ENCODE measurements around the gene ACTMAP. TPM values are rescaled to one million over a fixed set of nuclear protein-coding genes. Genes with fewer than 3 reads are reported as not detected.

Gene ACTMAP
- total and polyA plus RNA-seq, 2 of the 13 experiments (the other 11 are each of a cell fraction or from before 2014, with no cell fraction given): 2.2 to 7.9 TPM

DNA sequence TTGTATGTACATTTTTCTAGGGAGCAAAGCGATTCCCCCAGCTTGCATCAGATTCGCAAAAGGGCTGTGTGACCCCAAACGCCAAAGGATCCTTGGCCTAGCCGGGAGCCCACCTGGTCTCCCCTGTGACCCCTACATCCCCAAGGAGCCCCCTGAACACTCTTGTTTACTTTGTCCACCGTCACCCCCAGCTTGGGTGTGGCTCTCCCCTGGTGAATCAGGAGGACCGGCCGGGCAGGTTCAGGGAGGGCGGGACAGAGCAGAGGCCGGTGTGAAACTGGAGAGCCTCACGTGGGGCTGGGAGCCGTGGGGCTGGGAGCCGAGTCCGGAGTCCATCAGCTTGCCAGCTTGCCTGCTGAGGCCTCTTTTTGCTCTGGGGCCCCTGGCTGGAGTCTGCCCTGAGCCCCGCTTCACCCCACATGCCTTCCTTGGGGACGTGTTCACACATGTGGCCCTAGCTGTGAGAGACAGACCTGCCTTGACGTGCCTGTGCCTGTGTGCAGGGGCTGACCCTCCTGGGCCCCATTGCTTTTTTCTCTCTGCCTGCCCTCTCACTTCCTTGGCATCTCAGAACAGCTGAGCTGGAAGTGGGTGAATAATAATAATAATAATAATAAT lies 31.4 kb downstream of the ACTMAP start (continued):
- TF ChIP-seq, protein P1, sequence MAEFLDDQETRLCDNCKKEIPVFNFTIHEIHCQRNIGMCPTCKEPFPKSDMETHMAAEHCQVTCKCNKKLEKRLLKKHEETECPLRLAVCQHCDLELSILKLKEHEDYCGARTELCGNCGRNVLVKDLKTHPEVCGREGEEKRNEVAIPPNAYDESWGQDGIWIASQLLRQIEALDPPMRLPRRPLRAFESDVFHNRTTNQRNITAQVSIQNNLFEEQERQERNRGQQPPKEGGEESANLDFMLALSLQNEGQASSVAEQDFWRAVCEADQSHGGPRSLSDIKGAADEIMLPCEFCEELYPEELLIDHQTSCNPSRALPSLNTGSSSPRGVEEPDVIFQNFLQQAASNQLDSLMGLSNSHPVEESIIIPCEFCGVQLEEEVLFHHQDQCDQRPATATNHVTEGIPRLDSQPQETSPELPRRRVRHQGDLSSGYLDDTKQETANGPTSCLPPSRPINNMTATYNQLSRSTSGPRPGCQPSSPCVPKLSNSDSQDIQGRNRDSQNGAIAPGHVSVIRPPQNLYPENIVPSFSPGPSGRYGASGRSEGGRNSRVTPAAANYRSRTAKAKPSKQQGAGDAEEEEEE (CRISPR knock-in tag; IDR thresholded peaks at IDR 0.05; ENCODE audit: borderline replicate concordance): no peak
- TF ChIP-seq ZNF850 (CRISPR knock-in tag; conservative IDR thresholded peaks at IDR 0.05): no peak
- no peak for TF ChIP-seq PAF1 (CRISPR knock-in tag; IDR thresholded peaks at IDR 0.05)
- 0 out of 2 replicates have a peak, but pooled peaks have one; percentile 48 for TF ChIP-seq RAD21 (CRISPR knock-in tag; IDR thresholded peaks at IDR 0.05)
- TF ChIP-seq FOXM1 (CRISPR knock-in tag; IDR thresholded peaks at IDR 0.05): no peak
- TF ChIP-seq, protein P2, sequence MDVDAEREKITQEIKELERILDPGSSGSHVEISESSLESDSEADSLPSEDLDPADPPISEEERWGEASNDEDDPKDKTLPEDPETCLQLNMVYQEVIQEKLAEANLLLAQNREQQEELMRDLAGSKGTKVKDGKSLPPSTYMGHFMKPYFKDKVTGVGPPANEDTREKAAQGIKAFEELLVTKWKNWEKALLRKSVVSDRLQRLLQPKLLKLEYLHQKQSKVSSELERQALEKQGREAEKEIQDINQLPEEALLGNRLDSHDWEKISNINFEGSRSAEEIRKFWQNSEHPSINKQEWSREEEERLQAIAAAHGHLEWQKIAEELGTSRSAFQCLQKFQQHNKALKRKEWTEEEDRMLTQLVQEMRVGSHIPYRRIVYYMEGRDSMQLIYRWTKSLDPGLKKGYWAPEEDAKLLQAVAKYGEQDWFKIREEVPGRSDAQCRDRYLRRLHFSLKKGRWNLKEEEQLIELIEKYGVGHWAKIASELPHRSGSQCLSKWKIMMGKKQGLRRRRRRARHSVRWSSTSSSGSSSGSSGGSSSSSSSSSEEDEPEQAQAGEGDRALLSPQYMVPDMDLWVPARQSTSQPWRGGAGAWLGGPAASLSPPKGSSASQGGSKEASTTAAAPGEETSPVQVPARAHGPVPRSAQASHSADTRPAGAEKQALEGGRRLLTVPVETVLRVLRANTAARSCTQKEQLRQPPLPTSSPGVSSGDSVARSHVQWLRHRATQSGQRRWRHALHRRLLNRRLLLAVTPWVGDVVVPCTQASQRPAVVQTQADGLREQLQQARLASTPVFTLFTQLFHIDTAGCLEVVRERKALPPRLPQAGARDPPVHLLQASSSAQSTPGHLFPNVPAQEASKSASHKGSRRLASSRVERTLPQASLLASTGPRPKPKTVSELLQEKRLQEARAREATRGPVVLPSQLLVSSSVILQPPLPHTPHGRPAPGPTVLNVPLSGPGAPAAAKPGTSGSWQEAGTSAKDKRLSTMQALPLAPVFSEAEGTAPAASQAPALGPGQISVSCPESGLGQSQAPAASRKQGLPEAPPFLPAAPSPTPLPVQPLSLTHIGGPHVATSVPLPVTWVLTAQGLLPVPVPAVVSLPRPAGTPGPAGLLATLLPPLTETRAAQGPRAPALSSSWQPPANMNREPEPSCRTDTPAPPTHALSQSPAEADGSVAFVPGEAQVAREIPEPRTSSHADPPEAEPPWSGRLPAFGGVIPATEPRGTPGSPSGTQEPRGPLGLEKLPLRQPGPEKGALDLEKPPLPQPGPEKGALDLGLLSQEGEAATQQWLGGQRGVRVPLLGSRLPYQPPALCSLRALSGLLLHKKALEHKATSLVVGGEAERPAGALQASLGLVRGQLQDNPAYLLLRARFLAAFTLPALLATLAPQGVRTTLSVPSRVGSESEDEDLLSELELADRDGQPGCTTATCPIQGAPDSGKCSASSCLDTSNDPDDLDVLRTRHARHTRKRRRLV (CRISPR knock-in tag; IDR thresholded peaks at IDR 0.05): 0 out of 2 replicates have a peak, but pooled peaks have one; percentile 46
- TF ChIP-seq, protein P3, sequence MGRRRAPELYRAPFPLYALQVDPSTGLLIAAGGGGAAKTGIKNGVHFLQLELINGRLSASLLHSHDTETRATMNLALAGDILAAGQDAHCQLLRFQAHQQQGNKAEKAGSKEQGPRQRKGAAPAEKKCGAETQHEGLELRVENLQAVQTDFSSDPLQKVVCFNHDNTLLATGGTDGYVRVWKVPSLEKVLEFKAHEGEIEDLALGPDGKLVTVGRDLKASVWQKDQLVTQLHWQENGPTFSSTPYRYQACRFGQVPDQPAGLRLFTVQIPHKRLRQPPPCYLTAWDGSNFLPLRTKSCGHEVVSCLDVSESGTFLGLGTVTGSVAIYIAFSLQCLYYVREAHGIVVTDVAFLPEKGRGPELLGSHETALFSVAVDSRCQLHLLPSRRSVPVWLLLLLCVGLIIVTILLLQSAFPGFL (CRISPR knock-in tag; IDR thresholded peaks at IDR 0.05): no peak
- TF ChIP-seq, protein P4, sequence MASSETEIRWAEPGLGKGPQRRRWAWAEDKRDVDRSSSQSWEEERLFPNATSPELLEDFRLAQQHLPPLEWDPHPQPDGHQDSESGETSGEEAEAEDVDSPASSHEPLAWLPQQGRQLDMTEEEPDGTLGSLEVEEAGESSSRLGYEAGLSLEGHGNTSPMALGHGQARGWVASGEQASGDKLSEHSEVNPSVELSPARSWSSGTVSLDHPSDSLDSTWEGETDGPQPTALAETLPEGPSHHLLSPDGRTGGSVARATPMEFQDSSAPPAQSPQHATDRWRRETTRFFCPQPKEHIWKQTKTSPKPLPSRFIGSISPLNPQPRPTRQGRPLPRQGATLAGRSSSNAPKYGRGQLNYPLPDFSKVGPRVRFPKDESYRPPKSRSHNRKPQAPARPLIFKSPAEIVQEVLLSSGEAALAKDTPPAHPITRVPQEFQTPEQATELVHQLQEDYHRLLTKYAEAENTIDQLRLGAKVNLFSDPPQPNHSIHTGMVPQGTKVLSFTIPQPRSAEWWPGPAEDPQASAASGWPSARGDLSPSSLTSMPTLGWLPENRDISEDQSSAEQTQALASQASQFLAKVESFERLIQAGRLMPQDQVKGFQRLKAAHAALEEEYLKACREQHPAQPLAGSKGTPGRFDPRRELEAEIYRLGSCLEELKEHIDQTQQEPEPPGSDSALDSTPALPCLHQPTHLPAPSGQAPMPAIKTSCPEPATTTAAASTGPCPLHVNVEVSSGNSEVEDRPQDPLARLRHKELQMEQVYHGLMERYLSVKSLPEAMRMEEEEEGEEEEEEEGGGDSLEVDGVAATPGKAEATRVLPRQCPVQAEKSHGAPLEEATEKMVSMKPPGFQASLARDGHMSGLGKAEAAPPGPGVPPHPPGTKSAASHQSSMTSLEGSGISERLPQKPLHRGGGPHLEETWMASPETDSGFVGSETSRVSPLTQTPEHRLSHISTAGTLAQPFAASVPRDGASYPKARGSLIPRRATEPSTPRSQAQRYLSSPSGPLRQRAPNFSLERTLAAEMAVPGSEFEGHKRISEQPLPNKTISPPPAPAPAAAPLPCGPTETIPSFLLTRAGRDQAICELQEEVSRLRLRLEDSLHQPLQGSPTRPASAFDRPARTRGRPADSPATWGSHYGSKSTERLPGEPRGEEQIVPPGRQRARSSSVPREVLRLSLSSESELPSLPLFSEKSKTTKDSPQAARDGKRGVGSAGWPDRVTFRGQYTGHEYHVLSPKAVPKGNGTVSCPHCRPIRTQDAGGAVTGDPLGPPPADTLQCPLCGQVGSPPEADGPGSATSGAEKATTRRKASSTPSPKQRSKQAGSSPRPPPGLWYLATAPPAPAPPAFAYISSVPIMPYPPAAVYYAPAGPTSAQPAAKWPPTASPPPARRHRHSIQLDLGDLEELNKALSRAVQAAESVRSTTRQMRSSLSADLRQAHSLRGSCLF (CRISPR knock-in tag; IDR thresholded peaks at IDR 0.05; ENCODE audit: borderline replicate concordance): no peak
- TF ChIP-seq ZNF777 (CRISPR knock-in tag; IDR thresholded peaks at IDR 0.05): peak; percentile 59
- TF ChIP-seq, protein P5, sequence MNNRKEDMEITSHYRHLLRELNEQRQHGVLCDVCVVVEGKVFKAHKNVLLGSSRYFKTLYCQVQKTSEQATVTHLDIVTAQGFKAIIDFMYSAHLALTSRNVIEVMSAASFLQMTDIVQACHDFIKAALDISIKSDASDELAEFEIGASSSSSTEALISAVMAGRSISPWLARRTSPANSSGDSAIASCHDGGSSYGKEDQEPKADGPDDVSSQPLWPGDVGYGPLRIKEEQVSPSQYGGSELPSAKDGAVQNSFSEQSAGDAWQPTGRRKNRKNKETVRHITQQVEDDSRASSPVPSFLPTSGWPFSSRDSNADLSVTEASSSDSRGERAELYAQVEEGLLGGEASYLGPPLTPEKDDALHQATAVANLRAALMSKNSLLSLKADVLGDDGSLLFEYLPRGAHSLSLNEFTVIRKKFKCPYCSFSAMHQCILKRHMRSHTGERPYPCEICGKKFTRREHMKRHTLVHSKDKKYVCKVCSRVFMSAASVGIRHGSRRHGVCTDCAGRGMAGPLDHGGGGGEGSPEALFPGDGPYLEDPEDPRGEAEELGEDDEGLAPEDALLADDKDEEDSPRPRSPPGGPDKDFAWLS (CRISPR knock-in tag; IDR thresholded peaks at IDR 0.05; ENCODE audit: borderline replicate concordance): peak; percentile 84; the same call in 1 of the 2 replicates
- TF ChIP-seq, protein P6, sequence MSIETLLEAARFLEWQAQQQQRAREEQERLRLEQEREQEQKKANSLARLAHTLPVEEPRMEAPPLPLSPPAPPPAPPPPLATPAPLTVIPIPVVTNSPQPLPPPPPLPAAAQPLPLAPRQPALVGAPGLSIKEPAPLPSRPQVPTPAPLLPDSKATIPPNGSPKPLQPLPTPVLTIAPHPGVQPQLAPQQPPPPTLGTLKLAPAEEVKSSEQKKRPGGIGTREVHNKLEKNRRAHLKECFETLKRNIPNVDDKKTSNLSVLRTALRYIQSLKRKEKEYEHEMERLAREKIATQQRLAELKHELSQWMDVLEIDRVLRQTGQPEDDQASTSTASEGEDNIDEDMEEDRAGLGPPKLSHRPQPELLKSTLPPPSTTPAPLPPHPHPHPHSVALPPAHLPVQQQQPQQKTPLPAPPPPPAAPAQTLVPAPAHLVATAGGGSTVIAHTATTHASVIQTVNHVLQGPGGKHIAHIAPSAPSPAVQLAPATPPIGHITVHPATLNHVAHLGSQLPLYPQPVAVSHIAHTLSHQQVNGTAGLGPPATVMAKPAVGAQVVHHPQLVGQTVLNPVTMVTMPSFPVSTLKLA (IDR thresholded peaks at IDR 0.05): peak; percentile 64; the same call in 1 of the 2 replicates
